ENCODE results near the gene CHRNA7.

The CHRNA7 gene

DNA sequence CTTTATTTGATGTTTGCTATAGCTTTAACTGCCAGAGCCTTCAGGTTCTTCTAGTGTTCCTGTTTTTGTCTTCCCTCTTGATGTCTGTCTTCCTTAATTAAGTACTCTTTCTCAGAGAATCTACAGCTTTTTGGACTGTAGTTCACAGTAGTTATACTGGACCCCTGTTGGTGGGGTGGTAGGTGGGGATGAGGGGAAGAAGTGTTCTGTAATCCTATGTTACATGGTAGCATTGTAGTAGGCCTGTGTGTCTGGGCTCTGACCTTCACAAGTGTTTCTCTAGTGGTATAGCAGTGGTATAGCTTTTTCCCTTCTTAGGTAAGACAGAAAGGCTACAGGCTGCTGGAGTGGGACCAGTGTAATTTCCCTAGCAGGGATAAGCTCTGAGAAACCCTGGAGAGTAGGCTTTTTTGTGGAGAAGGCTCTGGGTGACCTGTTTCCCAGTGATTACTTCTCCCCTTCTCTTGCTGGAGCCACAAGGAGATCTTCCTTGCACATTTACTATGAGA is 59.6 kb downstream of the CHRNA7 start:
- no peak for DNase-seq

DNA sequence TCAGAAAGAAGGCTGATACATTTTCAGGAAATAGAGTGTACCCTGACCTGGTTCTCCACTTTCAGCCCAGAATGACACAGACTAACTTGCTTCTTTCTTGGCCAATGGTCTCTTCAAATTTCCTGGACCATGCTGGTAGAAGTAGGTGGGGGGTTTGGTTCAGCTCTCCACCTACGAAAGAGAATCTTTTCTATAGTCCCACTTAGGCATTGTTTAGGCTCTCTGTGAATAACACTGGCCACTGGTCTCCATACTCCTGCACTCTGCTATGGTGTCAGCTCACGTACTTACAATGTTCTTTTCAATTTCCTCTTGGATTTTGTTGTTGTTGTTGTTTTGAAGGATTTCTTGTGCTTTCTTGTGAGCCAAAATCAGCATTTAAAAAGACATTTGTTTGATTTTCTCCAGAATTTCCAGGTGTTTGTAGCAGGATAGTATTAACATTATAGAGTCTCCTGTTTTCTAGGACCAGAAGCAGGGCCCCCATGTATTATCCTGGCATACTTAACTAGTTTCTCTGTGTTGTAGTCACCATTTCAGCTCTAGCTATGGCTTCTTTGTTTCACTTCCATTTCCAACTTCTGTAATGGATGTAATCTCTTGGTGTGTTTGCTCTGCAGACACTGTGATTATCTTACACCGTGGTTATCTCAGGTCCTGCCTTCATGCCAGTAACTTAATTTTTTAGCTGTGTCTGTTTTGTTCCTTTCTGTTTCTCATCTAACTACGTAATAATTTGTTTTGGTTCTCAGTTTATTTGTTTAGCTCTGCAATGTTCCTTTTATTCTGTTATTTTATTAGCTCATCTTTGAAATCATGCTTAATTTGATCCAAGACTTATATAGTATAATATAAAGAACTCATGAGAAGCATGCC is 61.4 kb downstream of the CHRNA7 start:
- no peak for DNase-seq

DNA sequence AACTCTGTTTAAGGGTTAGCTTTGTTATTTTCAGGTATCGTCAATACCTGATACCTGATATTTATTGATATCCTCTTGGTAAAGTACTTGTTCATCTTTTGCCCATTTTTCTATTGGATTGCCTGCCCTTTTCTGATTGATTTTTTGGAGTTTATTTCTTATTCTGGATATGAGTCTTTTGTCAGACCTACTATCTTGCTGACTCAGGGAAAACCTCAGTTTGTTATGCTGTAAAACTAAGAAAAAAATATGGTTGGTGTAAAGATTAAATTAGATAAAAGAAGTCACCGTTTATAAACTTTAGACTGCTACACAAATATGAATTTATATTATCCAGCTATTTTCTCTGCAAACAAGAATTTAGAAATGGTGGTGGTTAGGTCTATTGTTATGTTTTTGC is 65.9 kb downstream of the CHRNA7 start:
- no peak for DNase-seq

DNA sequence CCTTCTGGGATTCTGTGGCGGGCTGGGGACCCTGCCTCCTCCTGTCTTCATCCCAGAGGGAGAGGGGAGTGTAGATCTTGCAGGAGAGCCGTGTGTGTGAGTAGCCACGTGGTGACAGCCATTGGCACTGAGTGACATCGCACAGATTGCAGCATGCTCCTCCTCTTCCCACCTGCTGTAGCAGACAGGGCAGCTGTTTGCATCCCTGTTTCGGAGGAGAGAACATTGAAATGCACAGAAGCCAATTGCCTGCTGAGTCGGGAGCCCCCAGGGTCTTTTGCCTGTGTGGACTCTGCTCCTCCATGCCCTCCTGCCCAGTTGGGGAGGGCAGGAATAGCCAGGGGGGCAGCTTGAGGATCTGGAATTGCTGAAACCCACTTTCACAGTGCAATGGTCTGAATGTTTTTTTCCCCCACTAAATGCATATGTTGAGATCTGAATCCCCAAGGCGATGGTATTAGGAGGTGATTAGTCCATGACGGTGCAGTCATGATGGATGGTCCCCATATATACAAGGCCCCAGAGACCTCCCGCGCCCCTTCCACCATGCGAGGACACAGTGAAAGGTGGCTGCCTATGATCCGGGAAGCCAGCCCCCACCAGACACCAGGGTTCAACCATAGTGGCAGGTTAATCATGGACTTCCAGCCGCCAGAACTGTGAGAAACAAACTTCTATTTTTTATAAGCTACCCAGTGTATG is 66.8 kb downstream of the CHRNA7 start:
- no peak for DNase-seq

DNA sequence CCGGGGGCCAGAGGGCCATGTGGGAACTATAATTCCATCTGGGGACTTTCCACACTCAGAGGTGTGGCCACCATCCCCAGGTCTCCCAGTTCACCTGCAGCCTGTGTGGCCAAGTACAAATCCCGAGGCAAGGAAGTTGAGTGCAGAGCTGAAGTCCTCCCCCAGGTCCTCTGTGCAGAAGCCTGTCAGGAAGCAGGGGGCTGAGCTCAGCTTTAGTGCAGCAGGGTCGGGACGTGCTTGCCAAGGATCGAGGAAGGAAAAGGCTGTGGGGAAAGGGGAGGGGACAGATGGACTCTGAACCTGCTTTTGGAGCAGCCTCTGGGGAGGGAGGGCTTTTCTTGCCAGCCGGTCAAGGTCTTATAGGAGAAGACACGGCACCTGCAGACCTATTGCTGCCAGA is 67.7 kb downstream of the CHRNA7 start:
- DNase-seq: no peak

- no peak for DNase-seq
Measured at GRCh38 chr15:32099097-32099785, 68.9 kb downstream of the CHRNA7 start.

GRCh38 chr15:32099956-32100684 is 69.8 kb downstream of the CHRNA7 start:
- DNase-seq: no peak

GRCh38 chr15:32104061-32104995 is 74.0 kb downstream of the CHRNA7 start:
- DNase-seq: no peak

- DNase-seq: no peak
Measured at GRCh38 chr15:32105258-32106241, 75.2 kb downstream of the CHRNA7 start.

DNA sequence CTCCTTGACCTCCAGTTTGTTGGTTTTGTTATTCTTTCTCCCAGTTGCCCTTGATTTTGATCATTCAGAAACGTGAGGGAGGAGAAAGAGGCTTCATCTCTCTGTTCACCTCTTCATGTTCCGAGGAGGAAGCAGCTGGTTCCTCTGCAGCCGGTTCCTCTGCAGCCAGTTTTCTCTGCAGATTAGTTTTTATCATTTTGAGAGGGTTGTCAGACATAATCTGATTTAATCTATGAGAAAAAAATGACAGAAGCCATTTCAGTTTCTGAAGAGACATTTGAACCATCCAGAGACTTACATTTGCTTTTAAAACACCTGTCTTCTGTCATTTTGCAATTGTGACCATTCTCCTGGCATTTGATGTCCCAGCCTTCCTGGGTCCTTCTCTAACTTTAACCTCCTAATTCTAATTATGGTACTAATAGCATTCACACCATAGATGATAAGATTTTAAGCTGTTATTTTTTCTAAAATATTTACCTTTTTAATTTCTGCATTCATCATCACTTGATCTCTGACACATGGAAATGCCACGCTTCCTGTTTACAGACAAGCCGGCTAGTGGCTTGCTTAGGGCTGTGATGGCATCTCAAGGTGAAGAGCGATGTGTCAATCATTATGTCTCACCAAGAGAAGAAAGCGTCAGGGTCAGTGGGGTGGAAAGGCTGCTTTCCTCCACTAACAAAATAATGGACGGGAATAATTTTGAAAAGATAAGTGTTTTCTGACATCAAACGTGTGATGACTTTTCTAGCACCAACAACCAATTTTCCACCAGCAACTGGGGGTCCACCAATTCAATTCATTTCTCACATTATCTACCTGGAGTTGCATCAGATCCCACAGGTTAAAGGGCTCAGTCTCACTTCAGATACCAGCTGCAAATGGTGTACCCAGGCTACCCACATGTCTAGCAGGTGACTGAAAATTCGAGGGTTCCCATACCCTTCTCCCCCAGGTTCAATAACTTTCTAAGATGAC is 76.4 kb downstream of the CHRNA7 start:
- no peak for DNase-seq

DNA sequence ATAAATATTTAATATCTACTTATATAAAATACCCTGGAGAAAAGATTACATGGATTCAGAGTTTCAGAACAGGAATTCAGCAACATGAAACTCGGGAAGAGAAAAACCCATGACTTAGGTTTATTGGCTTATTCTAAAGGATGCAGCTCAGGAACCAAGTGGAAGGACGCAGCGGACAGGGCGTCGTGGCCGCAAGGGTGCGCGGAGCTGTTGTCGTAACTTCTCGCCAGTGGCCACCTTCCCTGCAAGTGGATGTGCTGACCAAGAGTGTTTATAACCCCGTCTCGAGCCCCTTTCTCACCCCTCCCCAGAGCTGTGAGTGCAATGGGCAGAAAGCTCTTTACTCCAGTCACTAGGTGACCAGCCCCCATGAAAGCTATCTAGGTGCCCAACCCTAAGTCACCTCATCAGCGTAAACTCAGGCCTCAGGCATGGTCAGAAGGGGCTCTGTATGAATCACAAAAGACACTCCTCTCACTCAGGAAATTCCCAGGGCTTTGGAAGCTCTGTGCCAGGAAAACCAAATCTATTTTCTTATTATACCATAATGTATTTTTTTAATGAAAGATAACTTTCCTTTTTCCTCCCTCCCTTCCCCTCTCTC is 77.3 kb downstream of the CHRNA7 start:
- DNase-seq: no peak

- no peak for DNase-seq
Measured at GRCh38 chr15:32108661-32109060, 78.3 kb downstream of the CHRNA7 start.

DNA sequence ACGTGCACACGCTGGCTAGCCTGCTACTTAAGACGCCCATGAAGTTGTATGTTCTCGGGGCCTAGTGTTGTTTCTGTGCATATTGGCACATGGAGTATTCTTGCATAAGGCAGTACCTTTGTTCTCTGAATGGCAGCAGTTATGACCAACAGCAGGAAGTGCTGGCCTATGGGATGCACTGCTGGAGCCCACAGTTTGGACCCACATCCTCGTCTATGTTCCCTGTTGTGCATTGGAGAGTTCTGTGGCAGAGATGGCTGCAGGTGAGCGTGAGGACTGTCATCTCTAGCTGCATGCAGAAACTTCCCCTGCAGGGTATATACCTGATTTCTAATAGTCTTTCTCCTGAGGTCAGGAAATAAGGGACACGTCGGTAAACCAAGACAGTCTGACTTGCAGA is 81.8 kb downstream of the CHRNA7 start:
- no peak for DNase-seq

- no peak for DNase-seq
Measured at GRCh38 chr15:32113224-32113623, 82.9 kb downstream of the CHRNA7 start.

DNA sequence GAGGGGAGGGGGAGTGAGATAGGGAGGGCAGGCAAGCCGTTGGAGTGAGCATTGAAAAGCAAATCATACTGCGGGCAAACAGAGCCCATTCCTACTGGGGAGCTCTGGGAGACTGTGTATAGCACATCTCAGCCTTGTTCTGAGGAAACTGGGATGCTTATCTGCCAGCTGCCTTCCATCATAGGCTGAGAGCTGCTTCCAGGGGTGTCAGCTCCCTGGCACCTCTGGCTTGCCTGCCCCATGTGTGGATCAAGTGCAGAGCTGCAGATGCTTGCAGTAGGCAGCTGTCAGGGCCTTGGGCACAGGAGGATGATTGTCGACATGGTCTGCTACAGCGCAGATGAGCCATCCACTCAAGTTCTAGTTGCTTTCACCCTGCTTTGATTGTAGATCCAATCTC is 86.8 kb downstream of the CHRNA7 start:
- DNase-seq: no peak

DNA sequence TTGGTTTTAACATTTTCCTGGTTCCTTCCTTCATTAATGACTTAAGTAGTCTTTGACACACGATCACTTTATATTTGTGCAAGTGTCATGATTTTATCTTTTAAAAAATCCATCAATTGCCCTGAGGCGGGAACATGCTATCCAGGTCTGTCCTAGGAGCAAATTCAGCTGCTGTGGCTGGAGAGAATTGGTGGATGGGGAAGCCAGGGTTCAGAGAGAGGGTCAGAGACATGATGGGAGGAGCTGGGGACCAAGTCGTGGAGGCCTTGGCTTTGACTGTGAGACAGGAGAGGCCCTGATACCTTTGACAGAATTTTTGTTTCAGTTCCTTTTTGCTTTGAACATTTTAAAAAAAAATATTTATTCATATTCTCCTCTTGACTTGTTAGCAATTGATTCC is 89.0 kb downstream of the CHRNA7 start:
- DNase-seq: no peak

DNA sequence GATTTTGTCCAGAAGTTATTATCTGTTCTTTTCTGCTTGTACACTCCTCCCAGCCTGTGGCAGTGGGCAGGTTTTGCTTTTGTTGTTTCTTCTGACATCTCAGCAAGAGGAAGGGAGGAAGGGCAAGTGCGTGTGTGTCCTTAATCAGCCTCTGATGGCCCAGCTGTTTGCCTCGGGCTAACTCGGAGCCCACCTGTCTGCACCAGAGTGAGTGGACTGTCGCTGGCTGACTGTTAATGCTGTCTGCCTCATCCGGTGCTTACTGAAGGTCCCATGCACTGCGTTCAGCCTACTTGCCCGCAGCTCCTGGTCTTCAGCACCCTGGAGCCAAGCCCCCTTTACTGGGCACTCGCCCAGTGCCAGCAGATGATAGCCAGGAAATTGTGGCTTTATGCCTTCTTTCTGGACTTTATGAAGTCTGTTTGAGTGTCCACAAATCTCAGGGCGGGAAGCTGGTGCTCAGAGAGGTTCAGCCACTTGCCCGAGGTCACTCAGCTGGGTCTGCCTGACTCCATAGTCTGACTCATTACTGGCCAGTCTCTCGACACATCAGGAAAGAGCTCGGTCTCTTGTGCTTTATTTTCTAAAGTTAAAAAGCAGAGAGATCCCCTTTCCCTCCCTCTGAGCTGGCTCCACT is 89.5 kb downstream of the CHRNA7 start:
- no peak for DNase-seq

All from activated CD4-positive, alpha-beta T cell treated with anti-CD3 and anti-CD28 coated beads for 1 hour (primary cell).